DND-41 (cell line): ENCODE data around the gene EXOC1.
A peak's percentile ranks its signal among the peaks of the same experiment; 100 is the strongest.

ENCODE experiments used
- ATAC-seq: fragments of 200-7000 bp; cut with Tn5 transposase; 3 replicates; pipeline ENCODE4 v1.9.1; 2021; ENCODE audit warnings: low read depth; ENCODE audit not compliant: insufficient read depth
- DNase-seq: peaks from one replicate; pipeline ENCODE4 v3.0.0-alpha.2; 2020
- H2AFZ ChIP-seq: 2 replicates; pipeline ENCODE4 v1.6.0; 2012; ENCODE audit warnings: low read depth, low read length
- H3K27ac ChIP-seq: 2 replicates; pipeline ENCODE4 v1.5.1; 2012; ENCODE audit warnings: low read length, inconsistent platforms
- H3K27me3 ChIP-seq: fragments of 200-600 bp; sonication (generic); 2 replicates; pipeline ENCODE4 v1.6.0; 2012; ENCODE audit warnings: low read length, mild to moderate bottlenecking, inconsistent platforms; ENCODE audit not compliant: insufficient read depth, poor library complexity
- H3K36me3 ChIP-seq: 2 replicates; pipeline ENCODE4 v1.5.1; 2012; ENCODE audit warnings: low read length, inconsistent platforms; ENCODE audit not compliant: insufficient read depth
- H3K4me1 ChIP-seq: 2 replicates; pipeline ENCODE4 v1.5.1; 2012; ENCODE audit warnings: mild to moderate bottlenecking, low read length; ENCODE audit not compliant: insufficient read depth
- H3K4me2 ChIP-seq: 2 replicates; pipeline ENCODE4 v1.6.0; 2012; ENCODE audit warnings: mild to moderate bottlenecking, moderate library complexity, low read length, inconsistent platforms; ENCODE audit not compliant: insufficient read depth
- H3K4me3 ChIP-seq, 2 experiments: fragments of 200-600 bp in 1 of 2; shearing (Covaris generic) in 1 of 2; 2 replicates each; pipeline ENCODE4 v1.5.1; 2012 to 2016; ENCODE audit warnings: inconsistent platforms in 2 of 2, low read length in 2 of 2, mild to moderate bottlenecking in 2 of 2, low read depth in 1 of 2, moderate library complexity in 1 of 2
- H3K79me2 ChIP-seq: 2 replicates; pipeline ENCODE4 v1.6.0; 2012; ENCODE audit warnings: low read length, inconsistent platforms; ENCODE audit not compliant: insufficient read depth
- H3K9ac ChIP-seq: 2 replicates; pipeline ENCODE4 v1.6.0; 2012; ENCODE audit warnings: low read depth, mild to moderate bottlenecking, inconsistent platforms, low read length, moderate library complexity
- H3K9me3 ChIP-seq: 2 replicates; pipeline ENCODE4 v1.5.1; 2012; ENCODE audit warnings: low read length, moderate library complexity, mild to moderate bottlenecking, inconsistent platforms; ENCODE audit not compliant: insufficient read depth, severe bottlenecking
- H4K20me1 ChIP-seq: 2 replicates; pipeline ENCODE4 v1.6.0; 2012; ENCODE audit warnings: low read length; ENCODE audit not compliant: insufficient read depth
- CTCF ChIP-seq: IDR thresholded peaks from 2 replicates; pipeline ENCODE4 v1.5.1; 2012; ENCODE audit warnings: borderline replicate concordance, low read length, moderate library complexity, mild to moderate bottlenecking; ENCODE audit not compliant: poor library complexity, severe bottlenecking; ENCODE audit errors: extremely low read depth
- EZH2 ChIP-seq: IDR thresholded peaks from 3 replicates; pipeline ENCODE4 v1.6.1; 2012; ENCODE audit warnings: borderline replicate concordance, low read depth, mild to moderate bottlenecking, moderate library complexity, low read length, inconsistent platforms; ENCODE audit not compliant: severe bottlenecking

EXOC1 gene

GRCh38 chr4:55947912-55948725, 94.7 kb downstream of the EXOC1 start:
- no peak for TF ChIP-seq EZH2
- no peak for TF ChIP-seq CTCF
- Histone ChIP-seq H3K4me2 (peak overlapping the region; percentile 70), H3K9me3 (no peaks in the 10 kb centered on the region), H3K4me1 (peaks cover 39% of the 10 kb centered on the region), H3K36me3 (peaks cover 11% of the 10 kb centered on the region), H3K4me3 (peak overlapping the region; percentile 10 to 81; a peak in 3 of 4 replicates), H3K27me3 (no peaks in the 10 kb centered on the region), H4K20me1 (no peaks in the 10 kb centered on the region), H3K79me2 (peaks cover 42% of the 10 kb centered on the region), H3K27ac (peak overlapping the region; percentile 57), H2AFZ (peak overlapping the region; percentile 81), H3K9ac (peak overlapping the region; percentile 78)
- DNase-seq (no peak), ATAC-seq (no peak; the same call in 2 of the 3 replicates)

- Histone ChIP-seq H3K4me3 (peak within 1 kb of the TSS; percentile 49 to 81), H3K79me2 (peaks cover 45% of the 10 kb centered on the region), H4K20me1 (no peaks in the 10 kb centered on the region), H3K36me3 (peaks cover 18% of the 10 kb centered on the region), H2AFZ (peak within 1 kb of the TSS; percentile 81), H3K27me3 (no peaks in the 10 kb centered on the region), H3K9ac (peak within 1 kb of the TSS; percentile 78), H3K27ac (peak within 1 kb of the TSS; percentile 87), H3K9me3 (no peaks in the 10 kb centered on the region), H3K4me2 (peak within 1 kb of the TSS; percentile 70), H3K4me1 (peaks cover 39% of the 10 kb centered on the region)
- peak; percentile 87 for ATAC-seq
- peak; percentile 92 for DNase-seq
- TF ChIP-seq CTCF (peak; percentile 90), EZH2 (no peak)
Measured at GRCh38 chr4:55948726-55949481, 95.5 kb downstream of the EXOC1 start, which contains the start of gene CEP135. Gene CEP135 (plus strand): TSS chr4:55948945. CDS start chr4:55952131, 3,186 bp downstream.

- no peaks in the 10 kb centered on the region for H3K27me3 ChIP-seq
- ATAC-seq (no peak; the same call in 2 of the 3 replicates), DNase-seq (no peak)
- peaks cover 23% of the 10 kb centered on the region for H3K36me3 ChIP-seq
- H3K27ac ChIP-seq: peak overlapping the region; percentile 87
- peak overlapping the region; percentile 78 for H3K9ac ChIP-seq
- peaks cover 46% of the 10 kb centered on the region for H3K79me2 ChIP-seq
- no peaks in the 10 kb centered on the region for H4K20me1 ChIP-seq
- peak overlapping the region; percentile 49 to 81 for H3K4me3 ChIP-seq
- peak overlapping the region; percentile 81 for H2AFZ ChIP-seq
- peaks cover 39% of the 10 kb centered on the region for H3K4me1 ChIP-seq
- no peaks in the 10 kb centered on the region for H3K9me3 ChIP-seq
- peak overlapping the region; percentile 70 for H3K4me2 ChIP-seq
- no peak for TF ChIP-seq EZH2
- no peak for TF ChIP-seq CTCF
Measured at GRCh38 chr4:55949482-55949802, 96.0 kb downstream of the EXOC1 start.
